Measurements from ENCODE around the gene RBPJL. TPM values are rescaled to one million over a fixed set of nuclear protein-coding genes. Genes with fewer than 3 reads are reported as not detected.

Gene RBPJL
- total and polyA plus RNA-seq, 2 of the 13 experiments (the other 11 are each of a cell fraction or from before 2014, with no cell fraction given), result not detected

- TF ChIP-seq THAP9 (CRISPR knock-in tag; IDR thresholded peaks at IDR 0.05; ENCODE audit: borderline replicate concordance) (0 out of 2 replicates have a peak, but pooled peaks have one; percentile 31), PRDM4 (CRISPR knock-in tag; IDR thresholded peaks at IDR 0.05; ENCODE audit: borderline replicate concordance) (no peak), PHF5A (CRISPR knock-in tag; IDR thresholded peaks at IDR 0.05; ENCODE audit: low read depth, unreplicated experiment) (no peak), GABPB1 (CRISPR knock-in tag; IDR thresholded peaks at IDR 0.05) (no peak), MIXL1 (CRISPR knock-in tag; IDR thresholded peaks at IDR 0.05) (0 out of 2 replicates have a peak, but pooled peaks have one; percentile 57), MATR3 (CRISPR knock-in tag; IDR thresholded peaks at IDR 0.05) (no peak), PRPF4 (IDR thresholded peaks at IDR 0.05; ENCODE audit: low read depth, low read length, poor library complexity, severe bottlenecking) (no peak), ZNF782 (CRISPR knock-in tag; IDR thresholded peaks at IDR 0.05; ENCODE audit: borderline replicate concordance) (0 out of 2 replicates have a peak, but pooled peaks have one; percentile 20), ZNF501 (CRISPR knock-in tag; IDR thresholded peaks at IDR 0.05) (peak; percentile 35; the same call in 1 of the 2 replicates), KLF13 (CRISPR knock-in tag; IDR thresholded peaks at IDR 0.05) (0 out of 2 replicates have a peak, but pooled peaks have one; percentile 34), PLRG1 (conservative IDR thresholded peaks at IDR 0.05) (no peak), ZNF781 (CRISPR knock-in tag; IDR thresholded peaks at IDR 0.05; ENCODE audit: borderline replicate concordance, not compliant biosample characterization) (no peak), ZNF3 (CRISPR knock-in tag; IDR thresholded peaks at IDR 0.05) (no peak), IRF1 (CRISPR knock-in tag; IDR thresholded peaks at IDR 0.05; ENCODE audit: low read depth) (no peak), ZUFSP (CRISPR knock-in tag; IDR thresholded peaks at IDR 0.05; ENCODE audit: borderline replicate concordance) (no peak), ZNF562 (CRISPR knock-in tag; IDR thresholded peaks at IDR 0.05; ENCODE audit: borderline replicate concordance) (no peak), TFE3 (CRISPR knock-in tag; IDR thresholded peaks at IDR 0.05) (peak; percentile 36; the same call in 1 of the 2 replicates), FLYWCH1 (CRISPR knock-in tag; IDR thresholded peaks at IDR 0.05) (no peak), AGO1 (IDR thresholded peaks at IDR 0.05; ENCODE audit: low read depth, low read length, poor library complexity, severe bottlenecking) (no peak), EZH2 (conservative IDR thresholded peaks at IDR 0.05; ENCODE audit: low read depth, low read length) (peak; percentile 78; the same call in 1 of the 2 replicates)
Observed at GRCh38 chr20:45290677-45291355, 15.8 kb upstream of the RBPJL start (continued).

All from HepG2 (cell line).